HG03432 (cell line): ENCODE measurements around the gene SEC23A.
"Not testable (repeated sequence)": the region's sequence is repeated elsewhere in the genome, so short reads cannot be mapped to it uniquely, and the experiment has no call there.

Source experiments
- ATAC-seq: cut with Tn5 transposase; IDR thresholded peaks from one replicate; pipeline ENCODE4 v1.9.1; 2021; ENCODE audit warnings: mild to moderate bottlenecking, moderate library complexity; ENCODE audit not compliant: unreplicated experiment

The SEC23A gene

DNA sequence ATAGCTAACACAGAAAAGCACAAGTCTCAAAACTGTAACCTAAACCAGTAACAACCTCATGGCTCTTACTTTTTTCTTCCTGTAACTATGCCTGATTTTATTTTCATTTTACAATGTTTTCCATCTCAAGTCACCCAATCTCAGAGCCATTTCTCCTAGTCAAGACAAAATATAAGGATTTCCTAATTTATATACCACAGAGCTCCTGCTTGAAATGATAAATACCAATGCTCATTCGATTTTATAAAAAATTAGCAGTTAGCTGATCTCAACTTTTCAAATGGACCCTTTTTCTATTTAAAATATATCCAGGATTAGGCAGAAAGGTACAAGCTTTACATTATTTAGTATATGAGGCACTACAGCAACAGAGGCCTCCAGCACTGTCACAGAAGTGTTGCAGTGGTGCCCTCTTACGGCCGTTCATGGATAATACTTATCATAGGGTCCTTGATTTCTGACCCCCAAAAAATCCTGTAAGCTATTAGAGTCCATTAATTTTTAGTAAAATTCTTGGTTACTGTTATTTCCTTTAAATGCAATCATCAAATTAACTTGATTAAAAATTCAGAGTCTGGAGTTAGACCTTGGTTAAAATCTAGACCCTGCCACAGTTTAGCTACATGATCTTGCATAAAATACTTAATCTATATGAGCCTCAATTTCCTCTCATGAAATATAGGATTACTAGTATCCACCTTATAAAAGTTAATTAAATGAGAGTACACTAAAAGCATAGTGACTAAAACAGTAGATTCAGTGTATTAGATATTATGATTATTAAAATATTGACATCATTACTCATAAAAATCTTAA lies 68.3 kb downstream of the SEC23A start:
- no peak for ATAC-seq

DNA sequence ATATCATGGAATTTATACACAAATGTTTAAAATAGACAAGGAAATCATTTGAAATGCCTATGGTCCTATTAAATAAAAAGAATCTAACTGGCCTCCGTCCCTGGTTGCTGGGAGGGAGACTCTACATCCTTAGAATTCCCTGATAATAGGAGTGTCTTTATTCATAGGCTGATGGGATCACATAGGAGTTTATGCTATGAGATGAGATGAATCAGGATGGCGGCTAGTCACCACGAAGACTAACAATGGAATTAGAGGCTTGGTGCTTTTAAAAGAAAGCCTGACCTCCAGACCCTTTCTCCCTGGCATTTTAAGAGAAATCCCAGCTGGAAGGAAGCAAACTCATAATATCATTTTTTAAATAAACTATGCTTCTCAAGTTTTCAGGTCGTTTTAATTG lies 69.7 kb downstream of the SEC23A start:
- no peak for ATAC-seq

DNA sequence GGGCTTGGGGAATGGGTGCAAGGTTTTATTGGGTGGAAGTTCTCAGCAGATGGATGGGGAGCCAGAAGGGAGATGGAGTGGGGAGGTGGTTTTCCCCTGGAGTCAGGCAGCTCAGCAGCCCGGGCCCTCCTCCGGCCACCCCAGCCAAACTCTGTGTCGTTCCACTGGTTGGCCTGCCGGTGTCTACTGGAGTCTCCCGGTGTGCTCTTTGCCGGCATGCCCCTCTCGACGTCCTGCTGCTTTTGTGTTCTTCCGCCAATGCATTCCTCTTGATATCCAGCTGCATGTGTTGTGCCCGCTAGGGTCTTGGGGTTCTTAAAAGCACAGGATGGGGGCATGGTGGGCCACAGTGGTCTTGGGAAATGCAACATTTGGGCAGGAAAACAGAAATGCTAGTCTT lies 72.8 kb downstream of the SEC23A start:
- ATAC-seq: no peak

DNA sequence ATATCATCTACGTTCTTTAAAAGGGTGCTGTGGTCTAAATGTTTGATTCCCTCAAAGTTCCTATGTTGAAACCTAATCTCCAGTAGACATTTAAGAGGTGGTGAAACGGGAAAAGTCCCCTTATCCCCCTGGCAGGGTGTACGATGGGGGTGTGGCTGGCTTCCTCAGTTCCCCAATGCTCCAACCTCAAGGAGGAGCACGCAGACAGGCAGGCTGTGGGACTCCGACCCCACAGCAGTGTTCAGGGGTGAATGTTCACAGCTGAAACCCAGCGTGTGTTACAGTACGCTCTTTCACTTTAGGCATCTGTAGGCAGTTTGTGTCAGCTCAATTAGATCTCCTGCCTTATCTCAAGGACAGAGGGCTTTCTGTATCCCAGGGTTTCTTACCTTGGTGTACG lies 73.2 kb downstream of the SEC23A start:
- ATAC-seq: no peak

DNA sequence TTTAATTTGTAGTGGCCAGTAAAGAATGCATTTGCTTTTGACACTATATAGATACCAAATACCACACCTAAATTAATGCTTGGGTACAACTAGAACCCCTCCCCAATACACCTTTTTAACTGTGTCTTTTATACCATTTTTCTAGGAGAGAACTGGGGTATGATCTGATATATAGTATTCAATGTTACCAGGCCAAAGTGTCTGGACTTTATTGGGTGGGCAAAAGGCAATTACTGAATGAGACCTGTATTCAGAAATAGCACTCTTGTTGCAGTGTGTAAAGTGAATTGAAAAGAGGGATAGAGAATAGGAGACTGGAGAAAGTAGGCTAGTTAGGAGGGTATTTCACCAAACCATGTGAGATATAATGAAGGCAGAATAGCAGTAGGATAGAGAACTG lies 74.4 kb downstream of the SEC23A start:
- ATAC-seq: no peak

DNA sequence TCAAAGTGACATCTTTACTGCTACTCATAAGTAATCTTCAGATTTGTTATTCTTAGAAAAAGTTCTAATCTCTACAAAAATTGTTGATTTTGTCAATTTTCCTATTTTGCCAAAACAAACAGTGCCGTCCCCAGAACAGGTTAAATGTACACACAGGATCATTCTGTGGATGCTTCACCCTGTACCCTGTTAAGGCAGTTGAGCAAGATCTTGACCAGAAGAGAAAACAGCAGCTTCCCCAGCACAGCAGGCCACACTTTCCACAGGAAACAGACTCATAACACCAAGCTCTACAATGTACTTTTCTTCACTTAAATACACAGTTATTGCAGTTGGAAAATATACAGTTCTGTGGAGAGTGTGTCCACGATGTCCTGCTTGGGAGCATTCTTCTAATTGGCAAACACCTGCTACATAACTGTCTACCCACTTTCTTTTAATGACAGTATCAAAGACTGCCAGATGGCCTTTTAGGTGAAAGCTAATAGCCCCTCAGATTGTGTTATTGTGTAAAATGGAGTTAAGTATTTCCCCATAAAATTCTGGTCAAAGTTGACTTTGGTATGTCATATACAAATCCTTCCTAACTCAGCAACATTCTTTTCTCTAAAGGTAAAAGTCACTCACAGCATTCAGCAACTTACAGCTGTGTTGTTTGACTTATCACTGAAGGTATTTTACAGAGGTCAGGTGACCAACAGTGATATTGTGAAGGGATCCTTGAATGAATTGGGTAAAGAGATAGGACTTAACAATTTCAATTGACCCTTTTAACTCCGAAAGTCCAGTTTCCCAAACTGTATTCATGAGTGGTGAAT lies 77.0 kb downstream of the SEC23A start:
- ATAC-seq: no peak

DNA sequence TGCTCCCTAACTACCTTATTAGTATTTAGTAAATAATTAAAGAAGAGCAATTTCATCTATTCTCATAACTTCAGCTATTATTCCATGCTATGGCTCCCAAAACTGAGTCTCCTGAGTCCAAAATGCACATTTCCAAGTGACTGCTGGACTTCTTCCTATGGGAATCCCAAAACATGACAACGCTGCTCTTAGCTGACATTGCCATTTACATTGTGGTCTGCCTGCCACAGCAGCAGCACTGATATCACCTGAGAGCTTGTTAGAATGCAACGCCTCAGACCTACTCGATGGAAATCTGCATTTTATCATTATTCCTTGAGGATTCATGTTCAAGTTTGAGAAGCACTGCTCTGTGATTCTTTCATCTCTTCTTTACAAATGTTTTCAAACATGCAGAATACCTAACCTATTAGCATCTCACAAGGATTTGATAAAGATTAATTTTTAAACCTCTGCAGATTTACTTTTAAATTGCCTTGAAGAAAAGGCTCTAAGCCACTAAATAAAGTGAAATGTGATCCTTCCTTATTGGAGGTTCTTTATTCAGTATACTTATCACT lies 77.7 kb downstream of the SEC23A start:
- ATAC-seq: no peak

DNA sequence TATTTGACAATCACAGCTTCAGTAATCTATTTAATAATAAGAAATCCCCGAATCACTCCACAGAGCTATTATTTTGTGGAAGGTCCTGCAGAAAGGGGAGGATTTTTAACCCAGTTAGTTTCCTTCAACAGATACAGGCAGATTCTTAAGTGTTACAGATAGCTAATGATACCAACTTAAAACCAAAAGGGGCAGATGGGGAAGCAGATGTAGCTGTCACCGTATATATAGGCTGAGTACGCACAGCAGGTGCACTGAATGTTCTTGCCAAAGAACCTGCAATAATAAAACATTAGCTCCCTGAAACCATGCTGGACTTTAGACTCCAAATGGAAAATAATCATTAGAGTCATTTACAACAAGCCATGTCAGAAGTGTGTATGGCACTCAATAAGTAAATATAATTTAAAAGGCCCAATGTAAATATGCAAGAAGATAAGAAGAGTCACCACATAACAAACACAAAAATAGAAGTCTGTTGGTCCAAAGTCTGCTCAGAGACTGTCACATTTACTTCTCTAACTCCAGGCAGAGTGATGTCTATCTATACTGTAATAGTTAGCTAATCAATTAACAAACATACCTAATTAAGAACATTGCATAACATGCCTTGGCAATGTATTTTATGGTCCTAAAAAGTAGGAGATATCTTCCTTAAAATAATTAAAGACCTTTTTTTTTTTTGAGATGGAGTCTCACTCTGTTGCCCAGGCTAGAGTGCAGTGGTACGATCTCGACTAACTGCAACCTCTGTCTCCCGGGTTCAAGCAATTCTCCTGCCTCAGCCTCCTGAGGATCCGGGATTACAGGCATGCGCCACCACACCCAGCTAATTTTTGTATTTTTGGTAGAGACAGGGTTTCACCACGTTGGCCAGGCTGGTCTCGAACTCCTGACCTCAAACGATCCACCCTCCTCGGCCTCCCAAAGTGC lies 78.8 kb downstream of the SEC23A start:
- ATAC-seq: no peak

DNA sequence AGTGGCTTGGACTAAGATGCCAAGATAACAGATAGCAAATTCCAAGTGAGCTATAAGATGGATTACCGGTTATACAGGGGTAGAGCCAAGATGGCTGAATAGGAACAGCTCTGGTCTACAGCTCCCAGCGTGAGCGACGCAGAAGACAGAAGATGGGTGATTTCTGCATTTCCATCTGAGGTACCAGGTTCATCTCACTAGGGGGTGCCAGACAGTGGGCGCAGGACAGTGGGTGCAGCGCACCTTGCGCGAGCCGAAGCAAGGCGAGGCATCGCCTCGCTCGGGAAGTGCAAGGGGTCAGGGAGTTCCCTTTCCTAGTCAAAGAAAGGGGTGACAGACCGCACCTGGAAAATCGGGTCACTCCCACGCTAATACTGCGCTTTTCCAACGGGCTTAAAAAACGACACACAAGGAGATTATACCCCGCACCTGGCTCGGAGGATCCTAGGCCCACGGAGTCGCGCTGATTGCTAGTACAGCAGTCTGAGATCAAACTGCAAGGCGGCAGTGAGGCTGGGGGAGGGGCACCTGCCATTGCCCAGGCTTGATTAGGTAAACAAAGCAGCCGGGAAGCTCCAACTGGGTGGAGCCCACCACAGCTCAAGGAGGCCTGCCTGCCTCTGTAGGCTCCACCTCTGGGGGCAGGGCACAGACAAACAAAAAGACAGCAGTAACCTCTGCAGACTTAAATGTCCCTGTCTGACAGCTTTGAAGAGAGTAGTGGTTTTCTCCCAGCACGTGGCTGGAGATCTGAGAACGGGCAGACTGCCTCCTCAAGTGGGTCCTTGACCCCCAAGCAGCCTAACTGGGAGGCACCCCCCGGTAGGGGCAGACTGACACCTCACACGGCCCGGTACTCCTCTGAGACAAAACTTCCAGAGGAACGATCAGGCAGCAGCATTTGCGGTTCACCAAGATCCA lies 85.7 kb downstream of the SEC23A start:
- not testable (repeated sequence) for ATAC-seq

DNA sequence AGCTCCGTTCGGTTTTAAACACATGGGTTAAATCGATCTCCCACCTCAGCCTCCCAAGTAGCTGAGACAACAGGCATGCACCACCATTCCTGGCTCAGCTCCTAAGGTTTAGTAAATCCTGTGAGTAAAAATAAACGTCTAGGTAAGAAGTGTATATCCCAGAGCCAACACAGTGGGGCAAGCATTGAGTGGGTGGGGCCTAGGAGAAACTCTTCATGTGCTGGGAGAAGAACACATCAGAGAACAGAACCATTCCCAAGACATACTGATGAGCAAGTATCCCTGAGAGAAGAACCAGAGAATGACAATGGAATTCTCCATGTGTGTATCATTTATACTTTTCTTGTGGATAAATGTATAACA lies 86.3 kb downstream of the SEC23A start:
- no peak for ATAC-seq

DNA sequence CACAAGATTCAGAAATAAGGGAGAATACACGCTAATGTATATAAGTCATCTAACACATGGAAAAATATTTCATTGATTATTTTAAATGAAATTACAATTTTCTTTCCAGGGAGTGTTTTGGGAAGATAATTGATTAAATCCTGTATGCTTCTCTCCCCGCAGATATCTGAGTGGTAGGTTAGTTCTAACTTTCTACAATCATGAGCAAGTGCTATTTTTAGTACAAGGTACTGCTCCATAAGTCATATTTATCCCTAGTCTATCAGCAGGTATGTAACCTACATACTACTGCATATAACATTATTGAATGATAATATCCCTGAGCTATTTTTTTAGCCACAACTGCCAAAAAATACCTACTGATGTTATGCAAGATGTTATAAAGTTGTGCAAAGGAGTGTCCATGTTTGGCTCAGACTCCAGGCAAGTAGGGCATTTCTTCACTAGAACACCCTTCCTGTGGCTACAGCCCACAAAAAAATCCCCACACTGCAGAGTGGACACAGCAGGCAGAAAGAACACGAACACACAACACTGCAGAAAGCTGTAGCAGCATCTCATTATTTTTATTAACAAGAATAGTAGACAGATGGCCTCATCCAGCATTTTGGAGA lies 87.0 kb downstream of the SEC23A start:
- ATAC-seq: no peak

DNA sequence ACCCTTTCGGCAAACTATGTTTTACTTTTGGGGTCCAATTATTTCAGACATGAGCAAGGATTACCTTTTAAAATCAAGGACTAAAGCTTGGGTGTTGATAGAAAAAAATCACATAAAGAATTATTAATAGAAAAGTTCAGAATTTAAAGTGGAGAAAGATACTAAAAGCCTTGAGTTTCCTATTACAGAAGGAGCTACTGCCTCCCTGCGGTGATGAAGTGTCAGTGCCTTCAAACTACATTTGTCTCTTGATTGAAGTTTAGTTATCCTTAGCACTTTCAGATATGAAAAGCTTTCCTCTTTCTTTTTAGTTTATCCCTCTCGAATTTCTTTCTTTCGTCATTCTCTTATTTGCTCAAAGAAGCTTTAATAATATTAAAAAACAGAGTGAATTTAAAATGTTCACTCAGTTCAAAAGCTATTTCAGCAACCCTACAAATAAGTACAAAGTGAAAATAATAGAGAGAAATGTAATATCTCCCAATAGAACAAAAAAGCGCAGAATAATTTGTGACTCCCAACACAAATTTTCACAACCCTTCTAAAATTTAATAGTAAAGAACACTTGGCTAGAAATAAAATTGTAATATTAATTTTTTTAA lies 87.6 kb downstream of the SEC23A start:
- peak; percentile 87 for ATAC-seq

DNA sequence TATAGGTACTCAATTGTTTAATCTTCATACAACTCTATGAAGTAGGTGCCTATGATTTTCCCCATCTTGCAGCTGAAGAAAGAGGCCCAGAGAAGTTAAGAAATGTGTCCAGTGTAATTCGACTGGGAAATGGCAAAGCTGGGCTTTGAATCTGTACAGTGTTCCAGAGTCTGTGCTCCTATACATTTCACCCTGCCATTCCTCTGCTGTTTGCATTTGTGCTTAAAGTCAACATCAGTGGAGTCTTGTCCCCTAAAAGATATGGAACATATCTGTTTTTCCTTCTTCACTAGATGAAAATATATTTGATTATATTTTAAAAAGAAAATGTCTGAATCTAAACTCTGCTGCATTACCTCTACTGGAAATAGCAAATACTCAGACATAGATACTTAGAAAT lies 88.6 kb downstream of the SEC23A start:
- ATAC-seq: no peak

DNA sequence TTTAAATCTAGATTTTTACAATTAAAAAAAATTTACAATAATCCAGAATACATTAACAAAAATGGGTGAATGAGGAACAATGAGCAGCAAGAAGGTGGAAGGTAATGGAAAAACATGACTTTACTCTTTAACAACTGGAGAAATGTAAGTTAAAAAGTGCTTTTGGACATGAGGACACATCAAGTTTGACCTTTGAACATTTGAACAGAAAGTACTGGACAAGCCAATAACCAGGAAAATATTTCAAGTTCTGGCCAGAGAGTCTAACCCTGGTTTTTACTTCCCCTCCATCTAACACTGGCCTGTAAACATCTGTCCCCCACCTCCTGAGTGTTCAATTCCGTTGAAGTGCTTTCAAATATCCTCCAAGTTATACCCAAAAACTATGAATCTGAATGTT lies 94.1 kb downstream of the SEC23A start:
- ATAC-seq: not testable (repeated sequence)

DNA sequence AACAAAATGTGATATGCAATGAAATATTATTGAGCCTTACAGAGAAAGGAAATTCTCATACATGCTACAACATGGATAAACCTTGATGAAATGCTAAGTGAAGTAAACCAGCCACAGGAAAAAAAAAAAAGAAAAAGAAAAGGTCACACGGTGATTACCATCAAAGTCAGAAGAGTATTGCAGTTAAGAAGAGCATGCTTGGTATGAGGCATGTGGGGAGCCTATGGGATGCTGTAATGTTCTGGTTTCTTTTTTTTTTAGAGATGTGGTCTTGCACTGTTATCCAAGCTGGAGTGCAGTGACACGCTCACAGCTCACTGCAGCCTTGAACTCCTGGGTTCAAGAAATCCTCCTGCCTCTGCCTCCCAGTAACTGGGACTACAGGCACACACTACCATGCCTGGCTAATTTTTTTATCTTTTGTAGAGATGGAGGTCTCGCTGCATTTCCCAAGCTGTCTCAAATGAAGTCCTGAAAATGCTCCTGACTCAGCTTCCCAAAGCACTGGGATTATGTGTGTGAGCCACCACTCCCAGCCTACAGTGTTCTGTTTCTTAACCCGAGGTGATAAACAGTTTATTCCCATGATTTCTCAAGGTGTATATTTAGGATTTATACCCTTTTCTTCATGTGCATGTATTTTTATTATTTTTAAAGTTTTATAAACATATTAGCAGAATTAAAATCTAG lies 96.2 kb downstream of the SEC23A start:
- no peak for ATAC-seq

DNA sequence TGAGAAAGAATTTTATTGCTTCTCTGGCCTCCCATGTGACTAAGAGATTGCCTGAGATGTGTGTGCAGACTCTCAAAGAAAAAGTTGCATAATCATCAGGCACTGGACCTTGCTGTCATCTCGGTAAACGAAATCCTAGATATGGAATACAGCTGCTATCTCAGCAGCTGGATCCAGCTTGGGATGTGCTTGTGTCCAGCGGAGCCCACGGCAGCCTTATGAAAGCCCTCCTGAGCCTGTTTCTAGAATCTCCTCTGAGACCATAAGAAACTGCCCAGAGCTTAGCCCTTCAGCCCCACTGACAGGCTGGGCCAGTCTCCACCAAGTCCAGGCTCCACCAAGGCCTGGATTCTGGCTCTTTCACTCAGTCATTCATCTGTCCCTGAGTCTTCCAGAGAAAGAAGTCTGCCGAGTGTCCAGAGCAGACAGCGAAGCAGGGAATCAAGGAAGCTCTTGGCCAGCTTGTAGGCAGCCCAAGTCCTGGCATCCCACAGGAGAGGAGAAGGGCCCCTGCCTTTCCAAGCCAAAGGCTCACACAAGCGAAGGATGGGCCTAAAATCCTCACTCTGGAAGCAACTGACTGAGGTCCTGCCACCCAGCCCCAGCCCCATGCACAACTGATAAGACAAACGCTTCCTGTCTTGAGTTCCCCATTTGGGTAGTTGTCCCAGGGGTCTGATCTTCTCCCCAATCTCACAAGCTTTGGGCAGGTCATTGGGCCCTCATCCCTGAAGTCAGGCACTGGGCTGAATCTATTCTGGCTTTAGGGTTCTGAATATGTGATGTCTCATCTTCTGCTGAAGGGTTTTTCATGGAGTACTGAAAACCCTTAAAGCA lies 97.8 kb downstream of the SEC23A start:
- no peak for ATAC-seq

DNA sequence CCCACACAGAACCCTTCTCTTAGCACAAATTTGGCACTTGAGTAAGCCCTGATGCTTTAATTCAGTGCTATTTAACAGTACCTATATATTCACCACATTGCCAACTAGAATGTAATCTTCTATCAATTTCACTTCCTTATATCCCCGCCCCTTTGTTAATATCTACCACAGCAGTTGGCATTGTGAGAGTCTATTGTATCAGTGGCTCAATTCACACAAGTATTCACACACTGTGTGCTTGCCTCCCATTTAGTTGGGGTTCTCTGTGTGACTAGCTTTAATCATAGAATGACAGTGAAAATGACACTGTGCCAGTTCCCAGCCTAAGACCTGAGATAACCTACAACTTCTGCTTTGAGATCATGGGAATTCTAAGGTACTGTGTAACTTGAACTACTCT lies 103.1 kb downstream of the SEC23A start:
- peak; percentile 56 for ATAC-seq

DNA sequence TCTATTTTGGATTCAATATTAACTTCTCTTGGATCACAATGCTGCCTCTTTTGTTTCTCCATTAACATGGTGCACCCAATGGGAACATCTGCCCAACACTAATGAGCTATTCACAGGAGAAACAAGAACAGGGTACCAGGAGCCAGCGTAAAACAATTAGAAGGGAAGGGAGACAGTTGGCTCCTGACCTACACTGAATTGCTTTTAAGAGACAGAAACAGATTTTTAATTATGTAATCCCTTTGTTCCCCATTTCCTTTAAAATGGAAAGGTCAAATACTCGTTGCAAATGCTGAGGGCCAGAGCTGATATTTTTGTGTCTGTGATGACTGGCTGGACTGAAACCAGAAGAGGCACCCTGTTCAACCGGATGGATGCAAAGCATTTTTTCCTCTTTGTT lies 108.3 kb downstream of the SEC23A start:
- no peak for ATAC-seq
